ENCODE data around the gene BBX. TPM values are rescaled to one million over a fixed set of nuclear protein-coding genes. Genes with fewer than 3 reads are reported as not detected.

The BBX gene
- total and polyA plus RNA-seq, 12 donors, result 4.6 to 49.8 (median 38.0) TPM

DNA sequence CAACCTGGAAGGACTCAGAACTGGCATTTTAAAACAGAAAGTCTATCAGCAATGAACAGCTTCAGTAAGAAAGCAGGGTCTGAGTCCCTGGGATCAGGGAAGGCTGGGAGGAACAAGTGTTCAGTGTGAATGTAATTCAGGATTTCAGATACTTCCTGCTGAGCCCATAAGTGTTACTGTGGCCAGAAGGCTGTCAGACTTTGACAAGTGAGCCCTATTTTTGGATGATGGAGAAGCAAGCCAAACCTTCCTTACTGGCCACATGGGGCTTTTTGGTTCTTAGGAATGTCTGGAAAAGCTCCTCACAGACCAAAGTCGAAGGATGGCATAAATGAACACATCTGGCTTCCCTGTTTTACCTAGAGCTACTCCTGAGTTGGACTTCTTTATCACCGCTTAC, 157.2 kb downstream of the BBX start:
- H3K4me3 ChIP-seq, result no peak overlapping the region
- H3K9me3 ChIP-seq, result no peaks in the 10 kb centered on the region
- TF ChIP-seq, protein P1, sequence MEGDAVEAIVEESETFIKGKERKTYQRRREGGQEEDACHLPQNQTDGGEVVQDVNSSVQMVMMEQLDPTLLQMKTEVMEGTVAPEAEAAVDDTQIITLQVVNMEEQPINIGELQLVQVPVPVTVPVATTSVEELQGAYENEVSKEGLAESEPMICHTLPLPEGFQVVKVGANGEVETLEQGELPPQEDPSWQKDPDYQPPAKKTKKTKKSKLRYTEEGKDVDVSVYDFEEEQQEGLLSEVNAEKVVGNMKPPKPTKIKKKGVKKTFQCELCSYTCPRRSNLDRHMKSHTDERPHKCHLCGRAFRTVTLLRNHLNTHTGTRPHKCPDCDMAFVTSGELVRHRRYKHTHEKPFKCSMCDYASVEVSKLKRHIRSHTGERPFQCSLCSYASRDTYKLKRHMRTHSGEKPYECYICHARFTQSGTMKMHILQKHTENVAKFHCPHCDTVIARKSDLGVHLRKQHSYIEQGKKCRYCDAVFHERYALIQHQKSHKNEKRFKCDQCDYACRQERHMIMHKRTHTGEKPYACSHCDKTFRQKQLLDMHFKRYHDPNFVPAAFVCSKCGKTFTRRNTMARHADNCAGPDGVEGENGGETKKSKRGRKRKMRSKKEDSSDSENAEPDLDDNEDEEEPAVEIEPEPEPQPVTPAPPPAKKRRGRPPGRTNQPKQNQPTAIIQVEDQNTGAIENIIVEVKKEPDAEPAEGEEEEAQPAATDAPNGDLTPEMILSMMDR (IDR thresholded peaks at IDR 0.05), result no peak
- ATAC-seq (peak in 4 of 8 donors; percentile 26 to 69 (median 52)), DNase-seq (no peak)
- no peaks in the 10 kb centered on the region for H3K36me3 ChIP-seq
- H3K27ac ChIP-seq, result peak overlapping the region in 2 of 10 donors; percentile 10 to 28
- H3K27me3 ChIP-seq, result no peaks in the 10 kb centered on the region
- intact Hi-C loops (cut with DNase I), result loop anchor here (5.0 to 10.0 kb wide), 6 partner anchors 55 to 445 kb away; no protein-coding TSS in a partner anchor
- WGBS, 2 donors, result 61 to 88% methylated on average over 2 of the region's 2 CpGs
- H3K4me1 ChIP-seq, result peaks cover 0 to 65% (median 43%) of the 10 kb centered on the region in 9 donors

DNA sequence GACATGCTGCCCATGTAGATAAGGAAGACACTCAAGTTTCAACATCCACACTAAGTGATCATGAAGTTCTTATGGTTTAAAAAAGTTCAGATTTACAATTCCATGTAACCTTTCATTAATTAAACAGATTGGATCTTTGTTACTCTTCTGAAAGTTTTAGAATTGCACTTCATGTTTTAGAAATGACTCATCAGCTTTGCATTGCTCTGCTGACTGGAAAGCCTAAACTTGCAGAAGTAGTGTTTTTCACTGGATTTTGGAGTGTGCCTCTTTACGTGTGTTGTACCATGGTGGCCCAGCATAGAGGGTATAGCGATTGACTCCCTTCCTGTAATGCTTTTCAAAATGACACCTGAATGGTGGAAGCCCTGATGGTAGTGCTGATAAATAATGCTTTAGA, 157.9 kb downstream of the BBX start:
- Histone ChIP-seq H3K9me3 (no peaks in the 10 kb centered on the region), H3K4me1 (peaks cover 0 to 69% (median 48%) of the 10 kb centered on the region in 9 donors), H3K4me3 (no peak overlapping the region), H3K36me3 (no peaks in the 10 kb centered on the region), H3K27ac (peak overlapping the region in 1 of 10 donors; percentile 5), H3K27me3 (no peaks in the 10 kb centered on the region)
- WGBS, 2 donors, result 94 to 96% methylated on average over 2 of the region's 2 CpGs
- ATAC-seq (no peak), DNase-seq (no peak)
- TF ChIP-seq, protein P1 (IDR thresholded peaks at IDR 0.05), result no peak
- intact Hi-C loops (cut with DNase I), result loop anchor here in 4 of 10 donors (5.0 to 10.0 kb wide), 3 partner anchors 54 to 247 kb away; no protein-coding TSS in a partner anchor

DNA sequence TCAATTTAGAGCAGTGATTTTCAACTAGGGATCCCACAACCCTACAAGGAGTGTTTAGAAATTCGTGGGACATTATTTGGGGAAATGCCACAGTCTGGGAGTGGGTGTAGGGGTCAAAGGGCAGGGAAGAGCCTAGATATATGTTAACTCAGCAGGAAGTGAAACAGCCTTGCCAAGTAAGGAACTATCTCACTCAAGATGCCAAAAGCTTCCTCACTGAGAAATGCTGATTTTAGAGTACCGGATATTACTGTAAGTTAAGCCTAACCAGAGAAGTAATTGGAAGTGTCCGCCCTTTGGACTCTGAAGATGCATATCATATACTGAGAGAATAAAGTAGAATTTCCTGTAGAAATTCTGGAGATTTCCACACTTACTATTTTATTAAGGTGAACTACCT, 158.6 kb downstream of the BBX start:
- no peak for DNase-seq
- Histone ChIP-seq H3K27ac (peak overlapping the region in 3 of 10 donors; percentile 9 to 42 (median 13)), H3K27me3 (no peaks in the 10 kb centered on the region), H3K4me3 (no peak overlapping the region), H3K9me3 (no peaks in the 10 kb centered on the region), H3K4me1 (peaks cover 0 to 70% (median 47%) of the 10 kb centered on the region in 9 donors), H3K36me3 (no peaks in the 10 kb centered on the region)
- intact Hi-C loops (cut with DNase I), result loop anchor here in 4 of 10 donors (5.0 to 10.0 kb wide), 3 partner anchors 53 to 246 kb away; no protein-coding TSS in a partner anchor
- TF ChIP-seq, protein P1 (IDR thresholded peaks at IDR 0.05), result no peak
- ATAC-seq, result peak in 2 of 8 donors; percentile 13 to 50
- 78 to 80% methylated on average over 3 of the region's 3 CpGs for WGBS, 2 donors

DNA sequence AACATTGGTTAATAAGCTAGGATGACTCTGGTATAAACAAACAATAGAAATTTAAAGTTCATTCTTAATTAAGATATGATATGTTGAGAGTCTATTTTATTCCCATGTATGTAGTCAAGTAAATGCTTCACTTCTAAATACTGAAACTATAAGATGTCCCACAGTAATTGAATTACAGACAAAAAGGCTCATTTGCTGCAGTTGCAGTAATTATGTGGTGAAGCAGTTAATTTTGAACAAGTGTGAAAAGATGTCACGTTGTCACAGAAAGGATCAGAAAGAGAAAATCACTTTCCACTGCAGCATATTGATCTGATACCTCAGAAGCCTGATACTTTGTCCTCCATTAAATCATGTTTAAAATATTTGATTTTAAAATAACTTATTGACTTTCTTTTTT, 159.8 kb downstream of the BBX start:
- H3K4me3 ChIP-seq, result no peak overlapping the region
- DNase-seq (no peak), ATAC-seq (no peak)
- TF ChIP-seq, protein P1 (IDR thresholded peaks at IDR 0.05), result no peak
- H3K27ac ChIP-seq, result peak overlapping the region in 6 of 10 donors; percentile 1 to 66 (median 42)
- no peaks in the 10 kb centered on the region for H3K36me3 ChIP-seq
- H3K4me1 ChIP-seq, result peaks cover 0 to 58% (median 45%) of the 10 kb centered on the region in 9 donors
- no peaks in the 10 kb centered on the region for H3K27me3 ChIP-seq
- 54 to 64% methylated on average over 1 of the region's 1 CpG for WGBS, 2 donors
- no peaks in the 10 kb centered on the region for H3K9me3 ChIP-seq
- intact Hi-C loops (cut with DNase I), result loop anchor here in 4 of 10 donors (5.0 to 10.0 kb wide), 3 partner anchors 52 to 245 kb away; no protein-coding TSS in a partner anchor
